Choroid plexus epithelial cell (primary cell): ENCODE measurements around the gene C1orf116.

Experiments
- DNase-seq: peaks from one replicate; pipeline ENCODE4 v3.0.0-alpha.2; 2010; ENCODE audit warnings: low read depth
- H3K4me3 ChIP-seq: 2 replicates; pipeline ENCODE4 v1.5.1; 2011; ENCODE audit warnings: low read depth, mild to moderate bottlenecking, control low read depth, low read length, moderate library complexity
- TF ChIP-seq, protein P1 (sequence below): conservative IDR thresholded peaks from 2 replicates; pipeline ENCODE4 v1.5.1; 2011; ENCODE audit warnings: low read depth, mild to moderate bottlenecking, control low read depth, inconsistent platforms, low read length, moderate library complexity

The C1orf116 gene

DNA sequence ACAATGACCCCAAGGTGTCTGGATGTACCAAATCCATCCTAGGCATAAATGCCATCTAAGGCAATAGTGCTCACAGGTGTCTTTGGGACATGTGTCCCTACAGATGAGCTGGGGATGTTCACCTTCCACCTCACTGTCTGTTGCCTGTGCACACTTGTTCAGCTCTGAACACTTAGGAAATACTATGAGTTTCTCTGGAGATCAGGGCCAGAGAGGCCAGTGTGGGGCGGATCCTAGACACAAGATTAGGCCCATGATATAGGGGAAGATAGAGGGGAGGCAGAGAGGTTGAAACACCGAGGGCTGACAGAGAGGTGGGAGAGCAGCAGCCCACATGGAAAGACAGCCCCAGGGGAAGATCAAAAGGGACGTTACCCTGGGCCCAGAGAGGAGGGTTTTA is 25.6 kb downstream of the C1orf116 start:
- no peak overlapping the region for H3K4me3 ChIP-seq
- TF ChIP-seq, protein P1, sequence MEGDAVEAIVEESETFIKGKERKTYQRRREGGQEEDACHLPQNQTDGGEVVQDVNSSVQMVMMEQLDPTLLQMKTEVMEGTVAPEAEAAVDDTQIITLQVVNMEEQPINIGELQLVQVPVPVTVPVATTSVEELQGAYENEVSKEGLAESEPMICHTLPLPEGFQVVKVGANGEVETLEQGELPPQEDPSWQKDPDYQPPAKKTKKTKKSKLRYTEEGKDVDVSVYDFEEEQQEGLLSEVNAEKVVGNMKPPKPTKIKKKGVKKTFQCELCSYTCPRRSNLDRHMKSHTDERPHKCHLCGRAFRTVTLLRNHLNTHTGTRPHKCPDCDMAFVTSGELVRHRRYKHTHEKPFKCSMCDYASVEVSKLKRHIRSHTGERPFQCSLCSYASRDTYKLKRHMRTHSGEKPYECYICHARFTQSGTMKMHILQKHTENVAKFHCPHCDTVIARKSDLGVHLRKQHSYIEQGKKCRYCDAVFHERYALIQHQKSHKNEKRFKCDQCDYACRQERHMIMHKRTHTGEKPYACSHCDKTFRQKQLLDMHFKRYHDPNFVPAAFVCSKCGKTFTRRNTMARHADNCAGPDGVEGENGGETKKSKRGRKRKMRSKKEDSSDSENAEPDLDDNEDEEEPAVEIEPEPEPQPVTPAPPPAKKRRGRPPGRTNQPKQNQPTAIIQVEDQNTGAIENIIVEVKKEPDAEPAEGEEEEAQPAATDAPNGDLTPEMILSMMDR, result no peak
- DNase-seq, result no peak

GRCh38 chr1:207006083-207006482 is 26.5 kb downstream of the C1orf116 start:
- TF ChIP-seq, protein P1, result no peak

DNA sequence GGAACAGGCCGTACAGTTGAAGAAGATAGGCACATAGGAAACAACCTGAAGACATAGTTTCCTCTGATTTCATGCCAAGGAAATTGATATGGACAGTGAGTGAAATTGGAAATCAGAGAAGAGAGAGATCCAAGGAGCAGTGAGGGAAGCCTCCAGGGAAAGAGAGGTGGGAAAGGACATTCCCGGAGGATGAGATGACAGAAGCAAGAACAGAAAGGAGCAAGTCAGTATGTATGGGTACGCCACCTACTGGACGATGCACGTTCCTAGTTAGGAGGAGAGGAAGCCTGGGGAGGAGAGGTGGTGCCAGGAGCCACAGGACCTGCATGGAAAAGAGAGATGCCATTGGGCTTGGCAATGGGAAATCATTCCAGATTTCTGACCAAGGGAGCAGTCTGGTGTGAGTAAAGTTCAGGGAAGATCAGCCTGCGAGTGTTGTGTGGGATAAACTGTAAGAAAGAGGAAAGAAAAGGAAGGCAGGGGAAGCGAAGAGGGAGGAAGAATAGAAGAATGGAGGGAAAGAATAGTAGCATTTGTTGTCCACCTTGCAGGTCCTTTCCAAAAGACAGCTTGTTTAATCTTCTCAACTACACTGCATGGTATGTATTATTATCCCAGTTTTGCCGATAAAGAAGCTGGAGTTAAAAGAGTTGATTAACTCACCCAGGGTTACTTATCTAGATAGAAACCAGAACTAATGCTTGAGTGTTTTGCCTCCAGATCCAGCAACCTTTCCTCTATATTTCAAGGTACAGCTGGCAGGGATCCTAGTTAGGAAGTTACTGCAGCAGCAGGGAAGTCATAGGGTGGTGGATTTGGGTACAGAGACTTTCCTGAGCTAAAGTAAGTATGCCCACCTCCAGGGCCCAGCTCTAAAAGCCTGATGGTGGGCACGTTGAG is 27.4 kb downstream of the C1orf116 start:
- peak; percentile 78 for DNase-seq
- H3K4me3 ChIP-seq, result no peak overlapping the region
- TF ChIP-seq, protein P1, result peak; percentile 86

More at GRCh38 chr1:207006083-207006482, 26.5 kb downstream of the C1orf116 start:
- DNase-seq, result no peak
- H3K4me3 ChIP-seq, result no peak overlapping the region

- TF ChIP-seq, protein P1, result no peak
- no peak for DNase-seq
- H3K4me3 ChIP-seq, result no peak overlapping the region
Observed at GRCh38 chr1:207003210-207003609, 29.3 kb downstream of the C1orf116 start.

GRCh38 chr1:207002724-207003146 is 29.8 kb downstream of the C1orf116 start:
- no peak overlapping the region for H3K4me3 ChIP-seq
- TF ChIP-seq, protein P1, result no peak
- peak; percentile 23 for DNase-seq

DNA sequence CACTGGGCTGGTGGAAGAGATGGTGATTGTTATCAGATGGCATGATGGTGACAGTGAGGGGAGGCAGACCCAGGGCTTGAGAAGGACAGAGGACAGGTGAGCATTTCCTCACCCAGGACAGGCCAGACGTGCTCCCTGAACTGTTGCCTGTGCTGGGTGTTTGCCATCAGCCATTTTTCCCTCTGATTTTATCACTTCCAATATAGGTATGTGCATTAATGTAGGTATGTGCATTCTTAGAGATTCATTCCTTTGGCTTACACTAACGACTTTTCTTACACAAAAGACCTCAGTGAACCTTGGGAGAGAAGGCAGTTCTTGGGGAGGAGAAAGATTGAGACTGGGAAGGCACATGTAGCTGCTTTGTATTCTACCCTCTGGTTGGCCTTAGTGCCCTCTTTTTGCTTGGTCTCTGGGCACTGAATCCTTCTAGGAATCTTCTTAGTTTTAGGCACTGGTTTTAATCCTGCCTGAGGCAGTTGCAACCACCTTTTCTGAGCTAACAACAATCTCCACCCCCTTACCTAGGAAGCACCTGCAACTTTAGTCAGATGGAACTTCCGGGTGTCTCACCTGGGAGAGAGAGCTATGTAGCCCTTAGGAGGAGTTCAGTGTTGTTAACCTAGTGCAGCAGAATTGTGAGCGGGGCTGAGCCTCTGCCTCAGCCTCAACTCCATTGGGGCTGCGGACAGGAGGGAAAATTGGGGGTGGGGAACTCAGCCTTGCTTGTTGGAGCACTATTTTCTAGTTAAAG is 30.9 kb downstream of the C1orf116 start:
- DNase-seq, result no peak

More for the DNA sequence above, 30.9 kb downstream of the C1orf116 start:
- TF ChIP-seq, protein P1, result no peak
- H3K4me3 ChIP-seq, result no peak overlapping the region
